HG03558 (cell line): ENCODE data around the gene CLDN15.
A peak's percentile ranks its signal among the peaks of the same experiment; 100 is the strongest.
"Not testable (repeated sequence)": the region's sequence is repeated elsewhere in the genome, so short reads cannot be mapped to it uniquely, and the experiment has no call there.

Experiments used
- ATAC-seq: cut with Tn5 transposase; IDR thresholded peaks from one replicate; pipeline ENCODE4 v1.9.1; 2021; ENCODE audit warnings: moderate number of reproducible peaks; ENCODE audit not compliant: unreplicated experiment; ENCODE audit errors: extremely low read depth

Gene CLDN15

GRCh38 chr7:101225650-101226049 is 12.0 kb downstream of the CLDN15 start:
- no peak for ATAC-seq

DNA sequence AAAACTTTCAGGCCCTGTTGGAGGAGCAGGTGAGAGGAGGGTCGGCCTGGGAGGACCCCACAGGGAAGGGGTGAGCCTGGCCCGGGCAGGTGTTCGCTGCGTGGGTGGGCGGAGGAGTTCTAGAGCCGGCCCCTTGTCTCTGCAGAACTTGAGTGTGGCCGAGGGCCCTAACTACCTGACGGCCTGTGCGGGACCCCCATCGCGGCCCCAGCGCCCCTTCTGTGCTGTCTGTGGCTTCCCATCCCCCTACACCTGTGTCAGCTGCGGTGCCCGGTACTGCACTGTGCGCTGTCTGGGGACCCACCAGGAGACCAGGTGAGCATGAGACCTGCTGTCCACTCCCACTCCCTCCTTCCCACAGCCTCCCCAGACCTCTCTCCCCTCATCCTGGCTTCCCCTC is 14.1 kb downstream of the CLDN15 start:
- ATAC-seq = no peak

GRCh38 chr7:101222275-101222830 is 15.2 kb downstream of the CLDN15 start:
- ATAC-seq = no peak

- no peak for ATAC-seq
These were observed 17.3 kb downstream of the CLDN15 start for GRCh38 chr7:101220295-101220694.

GRCh38 chr7:101218236-101219125 is 19.1 kb downstream of the CLDN15 start:
- ATAC-seq = no peak

DNA sequence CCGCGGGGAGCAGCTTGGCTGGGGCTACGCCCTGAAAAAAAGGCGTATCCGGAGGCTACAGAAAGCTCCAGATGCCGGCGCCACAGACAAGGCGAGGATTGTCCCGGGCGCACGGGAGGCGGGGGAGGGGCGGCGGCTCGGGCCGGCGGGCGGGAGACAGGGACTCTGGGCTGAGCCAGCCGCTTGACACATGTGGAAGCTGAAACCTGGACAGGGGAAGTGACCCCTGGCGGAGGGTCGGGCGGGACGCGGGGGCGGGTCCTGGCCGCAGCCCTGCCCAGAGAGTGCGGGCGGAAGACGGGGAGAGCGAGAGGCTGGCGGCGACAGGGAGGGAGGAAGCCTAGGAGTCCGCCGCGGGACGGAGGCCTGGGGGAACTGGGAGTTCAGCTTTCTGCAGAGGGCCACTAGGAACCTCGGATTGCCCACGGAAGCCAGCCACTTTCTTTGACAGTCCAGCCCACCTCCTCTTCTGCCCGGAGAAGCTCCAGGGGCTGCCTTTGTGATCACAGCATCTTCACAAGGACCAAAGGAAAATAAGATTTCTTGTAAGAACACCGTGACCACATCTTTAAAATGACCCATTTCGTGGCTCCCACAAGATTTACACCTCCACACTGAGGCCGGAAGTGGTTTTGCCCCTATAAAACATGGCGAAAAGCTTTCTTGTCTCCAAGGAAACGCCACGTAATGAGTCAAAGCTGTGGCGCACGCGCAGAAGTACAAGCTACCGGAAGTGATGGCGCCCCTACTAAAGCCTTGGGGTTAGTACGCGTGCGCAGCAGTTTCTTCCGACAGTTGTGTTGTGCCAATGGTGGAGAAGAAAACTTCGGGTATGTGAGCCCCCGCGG is 20.0 kb downstream of the CLDN15 start, which contains the start of the genes PLOD3 and ZNHIT1:
Gene PLOD3, minus strand, starts transcription at position 194 of the 848 bp plus-strand sequence. CDS start 307 bp downstream, outside the sequence.
Gene ZNHIT1, plus strand, starts transcription at position 778 of the 848 bp plus-strand sequence. Its CDS starts 31 bp downstream, at position 809.
- peak; percentile 59 for ATAC-seq

GRCh38 chr7:101216860-101217387 is 20.7 kb downstream of the CLDN15 start:
- peak; percentile 6 for ATAC-seq

- ATAC-seq = no peak
These were observed 21.4 kb downstream of the CLDN15 start for GRCh38 chr7:101216001-101216859.

- no peak for ATAC-seq
These were observed 25.6 kb downstream of the CLDN15 start for GRCh38 chr7:101212014-101212413.

DNA sequence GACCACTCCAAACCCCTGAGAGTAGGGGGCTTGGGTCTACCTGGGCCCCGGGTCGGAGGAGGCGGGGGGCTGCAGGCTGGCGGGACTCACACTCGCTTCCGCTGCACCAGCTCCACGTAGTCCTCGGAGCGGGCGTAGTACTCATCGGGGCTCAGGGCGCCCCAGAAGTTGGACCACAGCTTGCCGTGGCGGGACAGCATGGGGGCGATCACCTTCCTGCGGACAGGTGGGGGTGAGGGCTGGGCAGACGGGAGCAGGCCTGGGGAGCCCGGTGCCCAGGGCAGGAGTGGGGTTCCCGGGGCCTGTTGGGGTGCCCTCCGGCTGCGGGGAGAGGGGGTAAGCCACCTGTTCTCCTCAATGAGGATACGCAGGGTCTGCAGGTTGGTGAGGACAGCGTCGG is 26.1 kb downstream of the CLDN15 start:
- no peak for ATAC-seq

- ATAC-seq = no peak
These were observed 27.5 kb downstream of the CLDN15 start for GRCh38 chr7:101210143-101210542.

GRCh38 chr7:101208794-101209193 is 28.8 kb downstream of the CLDN15 start:
- no peak for ATAC-seq

- no peak for ATAC-seq
These were observed 30.1 kb downstream of the CLDN15 start for GRCh38 chr7:101207459-101207858.

- ATAC-seq = no peak
These were observed 30.9 kb downstream of the CLDN15 start for GRCh38 chr7:101206665-101207042.

DNA sequence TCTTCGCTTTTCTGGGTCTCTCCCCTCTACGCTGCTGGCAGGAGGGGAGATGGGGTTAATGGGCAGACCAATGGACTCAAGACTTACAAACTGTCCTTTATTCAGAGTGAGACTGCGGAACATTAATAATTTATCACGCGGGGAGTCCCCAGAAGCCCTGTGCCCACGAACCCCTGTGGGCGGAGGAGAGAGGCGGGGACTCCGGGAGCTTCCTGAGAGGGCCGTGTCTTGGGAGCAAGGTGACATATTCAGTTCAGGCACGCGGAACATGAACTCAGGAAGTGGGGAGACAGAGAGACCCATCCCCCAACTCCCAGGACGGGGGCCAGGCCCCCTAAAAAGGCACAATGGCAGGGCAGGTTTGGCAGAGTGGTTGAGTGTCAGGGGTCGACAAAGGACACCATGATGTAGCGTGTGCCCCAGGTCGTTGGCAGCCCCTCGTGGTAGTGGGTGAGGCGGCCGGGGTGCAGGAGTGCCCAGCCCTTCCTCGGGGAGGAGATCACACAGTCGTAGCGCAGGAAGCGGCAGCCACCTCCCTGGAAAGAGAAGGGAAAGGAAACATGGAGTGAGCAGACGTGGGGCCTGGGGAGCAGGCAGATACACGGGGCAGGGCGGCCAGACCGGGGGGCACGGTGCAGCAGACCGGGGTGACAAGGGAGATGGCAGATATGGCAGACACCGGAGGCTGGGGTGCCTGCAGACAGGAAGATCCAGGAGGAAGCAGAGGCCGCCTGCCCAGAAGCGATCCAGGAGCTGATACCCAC is 31.5 kb downstream of the CLDN15 start:
- ATAC-seq = no peak

- ATAC-seq = not testable (repeated sequence)
These were observed 33.6 kb downstream of the CLDN15 start for GRCh38 chr7:101203740-101204738.

DNA sequence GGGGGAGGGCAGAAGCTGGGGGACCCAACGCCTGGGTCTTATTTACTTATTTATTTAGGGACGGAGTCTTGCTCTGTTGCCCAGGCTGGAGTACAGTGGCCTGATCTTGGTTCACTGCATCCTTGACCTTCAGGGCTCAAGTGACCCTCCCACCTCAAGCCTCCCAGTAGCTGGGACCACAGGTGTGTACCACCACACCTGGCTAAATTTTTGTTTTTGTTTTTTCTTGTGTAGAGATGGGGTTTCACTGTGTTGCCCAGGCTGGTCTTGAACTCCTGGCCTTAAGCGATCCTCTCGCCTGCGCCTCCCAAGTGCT is 35.0 kb downstream of the CLDN15 start:
- no peak for ATAC-seq
